Cardiac muscle cell (in vitro differentiated cells and primary cell): ENCODE results near the gene OS9. TPM values are rescaled to one million over a fixed set of nuclear protein-coding genes. Genes with fewer than 3 reads are reported as not detected.

Source experiments
- DNase-seq, 2 donors: peaks; one replicate each; pipeline versions ENCODE4 v3.0.0 to v3.0.0-alpha.2; 2010 to 2017; ENCODE audit warnings: low read depth in 1 of 2, low spot score in 1 of 2
- H3K27ac ChIP-seq: fragments of 200-600 bp; sonication (generic); 2 replicates; pipeline ENCODE4 v1.5.1; 2016
- H3K27me3 ChIP-seq: fragments of 200-600 bp; sonication (generic); 2 replicates; pipeline ENCODE4 v1.6.0; 2016; ENCODE audit warnings: control low read depth
- H3K36me3 ChIP-seq: fragments of 200-600 bp; sonication (generic); 2 replicates; pipeline ENCODE4 v1.5.1; 2016; ENCODE audit warnings: control low read depth
- H3K4me1 ChIP-seq: fragments of 200-600 bp; sonication (generic); 2 replicates; pipeline ENCODE4 v1.8.1; 2017; ENCODE audit warnings: low read depth, mild to moderate bottlenecking, mixed run types
- H3K4me3 ChIP-seq: fragments of 200-600 bp; sonication (generic); 2 replicates; pipeline ENCODE4 v1.5.1; 2016; ENCODE audit warnings: mild to moderate bottlenecking
- H3K9me3 ChIP-seq: fragments of 200-600 bp; sonication (generic); 2 replicates; pipeline ENCODE4 v1.5.1; 2017; ENCODE audit warnings: low read depth, mild to moderate bottlenecking, control low read depth
- CTCF ChIP-seq: IDR thresholded peaks from 2 replicates; pipeline ENCODE4 v1.5.1; 2012; ENCODE audit warnings: low read depth, mild to moderate bottlenecking, low read length
- polyA plus RNA-seq: library from polyadenylated mRNA; unstranded; fragments of >200 nt; fragmentation: Nextera tagmentation; extraction: Ambion mirVana; gene quantifications from 2 replicates; pipeline ENCODE4 v1.2.1, GENCODE V29; 2016
- total RNA-seq: library from RNA; depleted of rRNA; stranded (reverse); fragments of >200 nt; gene quantifications from 2 replicates; pipeline ENCODE4 v1.2.3, GENCODE V29; 2016

Gene OS9
- total and polyA plus RNA-seq, 2 experiments from 2014 or later: 134 to 182 TPM

GRCh38 chr12:57732270-57732669 lies 38.3 kb downstream of the OS9 start:
- Histone ChIP-seq H3K27me3 (peaks cover 99% of the 10 kb centered on the region), H3K9me3 (no peaks in the 10 kb centered on the region), H3K27ac (no peak overlapping the region), H3K36me3 (no peaks in the 10 kb centered on the region), H3K4me1 (no peaks in the 10 kb centered on the region), H3K4me3 (no peak overlapping the region)
- DNase-seq: no peak
- no peak for TF ChIP-seq CTCF

- Histone ChIP-seq H3K36me3 (no peaks in the 10 kb centered on the region), H3K9me3 (no peaks in the 10 kb centered on the region), H3K27me3 (peaks cover 99% of the 10 kb centered on the region), H3K4me1 (peaks cover 5% of the 10 kb centered on the region), H3K27ac (no peak overlapping the region), H3K4me3 (no peak overlapping the region)
- TF ChIP-seq CTCF: no peak
- no peak for DNase-seq
Observed at GRCh38 chr12:57732726-57733593, 39.0 kb downstream of the OS9 start.

DNA sequence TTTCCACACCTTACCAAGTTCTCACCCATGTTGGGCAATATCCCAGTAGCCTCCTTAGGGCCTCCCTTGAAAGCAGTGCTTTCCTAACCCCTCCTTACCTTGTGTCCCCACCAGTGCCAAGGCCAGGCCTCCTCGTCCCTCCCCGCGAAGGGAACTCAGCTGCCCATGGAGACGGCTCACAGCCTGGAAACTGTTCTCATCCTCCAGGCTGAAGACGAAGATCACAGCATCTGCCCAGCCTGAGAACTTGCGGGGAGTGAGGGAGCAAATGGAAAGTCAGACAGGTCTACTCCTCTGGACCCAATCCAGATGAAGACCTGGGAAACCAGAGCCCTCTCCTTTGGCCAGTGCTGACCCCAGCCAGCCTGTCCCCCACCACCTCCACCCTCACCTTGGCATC lies 40.0 kb downstream of the OS9 start:
- no peaks in the 10 kb centered on the region for H3K36me3 ChIP-seq
- H3K4me3 ChIP-seq: no peak overlapping the region
- H3K4me1 ChIP-seq: peaks cover 5% of the 10 kb centered on the region
- no peak overlapping the region for H3K27ac ChIP-seq
- no peaks in the 10 kb centered on the region for H3K9me3 ChIP-seq
- no peak for TF ChIP-seq CTCF
- peaks cover 99% of the 10 kb centered on the region for H3K27me3 ChIP-seq
- DNase-seq: no peak

GRCh38 chr12:57734591-57734990 lies 40.7 kb downstream of the OS9 start:
- Histone ChIP-seq H3K9me3 (no peaks in the 10 kb centered on the region), H3K4me3 (no peak overlapping the region), H3K27me3 (peaks cover 100% of the 10 kb centered on the region), H3K36me3 (no peaks in the 10 kb centered on the region), H3K27ac (no peak overlapping the region), H3K4me1 (peaks cover 5% of the 10 kb centered on the region)
- DNase-seq: no peak
- TF ChIP-seq CTCF: no peak

GRCh38 chr12:57735198-57735855 lies 41.4 kb downstream of the OS9 start:
- Histone ChIP-seq H3K36me3 (no peaks in the 10 kb centered on the region), H3K27me3 (peaks cover 100% of the 10 kb centered on the region), H3K4me3 (no peak overlapping the region), H3K4me1 (peaks cover 5% of the 10 kb centered on the region), H3K9me3 (no peaks in the 10 kb centered on the region), H3K27ac (no peak overlapping the region)
- no peak for DNase-seq
- no peak for TF ChIP-seq CTCF
